Measurements from ENCODE around the gene CRBN. TPM values are rescaled to one million over a fixed set of nuclear protein-coding genes. Genes with fewer than 3 reads are reported as not detected.

CRBN gene
- total and polyA plus RNA-seq, 2 experiments from 2014 or later: 41.1 to 69.6 TPM

GRCh38 chr3:3192286-3192675 lies 12.8 kb upstream of the CRBN start:
- TF ChIP-seq EZH2 (IDR thresholded peaks at IDR 0.05; ENCODE audit: insufficient read depth, poor library complexity, severe bottlenecking) (no peak), EZH2phosphoT487 (IDR thresholded peaks at IDR 0.05; ENCODE audit: insufficient read depth, low read depth) (no peak)
- Histone ChIP-seq H3K79me2 (ENCODE audit: insufficient read depth) (no peaks in the 10 kb centered on the region), H3K27ac (no peak overlapping the region), H3F3A (ENCODE audit: insufficient read depth) (no peaks in the 10 kb centered on the region), H3K4me2 (ENCODE audit: unreplicated experiment) (no peak overlapping the region), H2AFZ (no peak overlapping the region), H3K9ac (no peak overlapping the region), H3K9me2 (ENCODE audit: insufficient read depth) (no peaks in the 10 kb centered on the region), H3K4me3 (no peak overlapping the region), H3K4me1 (ENCODE audit: insufficient read depth) (no peaks in the 10 kb centered on the region), H3K9me3 (ENCODE audit: low read depth) (no peaks in the 10 kb centered on the region), H3K36me3 (ENCODE audit: low read depth) (no peaks in the 10 kb centered on the region), H3K27me3 (replicated peaks; ENCODE audit: insufficient read depth) (no peaks in the 10 kb centered on the region), H4K20me1 (ENCODE audit: insufficient read depth) (no peaks in the 10 kb centered on the region)
- no peak for DNase-seq
- 3 to 8% methylated on average over 2 of the region's 2 CpGs for WGBS, 2 experiments (ENCODE audit: low coverage in 1 of 2, low lambda C conversion rate in 2 of 2, missing lambda C conversion rate in 2 of 2)
- in situ Hi-C loops (cut with MboI): no loop called here

- in situ Hi-C loops (cut with MboI): no loop called here
- no peaks in the 10 kb centered on the region for H3K79me2 ChIP-seq (ENCODE audit: insufficient read depth)
- H3K36me3 ChIP-seq (ENCODE audit: low read depth): no peaks in the 10 kb centered on the region
- H3K9me2 ChIP-seq (ENCODE audit: insufficient read depth): no peaks in the 10 kb centered on the region
- H3K4me3 ChIP-seq: no peak overlapping the region
- H2AFZ ChIP-seq: peak overlapping the region; percentile 11; the same call in 1 of the 2 replicates
- H3K27me3 ChIP-seq (replicated peaks; ENCODE audit: insufficient read depth): no peaks in the 10 kb centered on the region
- no peaks in the 10 kb centered on the region for H3K9me3 ChIP-seq (ENCODE audit: low read depth)
- 23 to 25% methylated on average over 4 of the region's 4 CpGs for WGBS, 2 experiments (ENCODE audit: low coverage in 1 of 2, low lambda C conversion rate in 2 of 2, missing lambda C conversion rate in 2 of 2)
- no peaks in the 10 kb centered on the region for H4K20me1 ChIP-seq (ENCODE audit: insufficient read depth)
- no peak for DNase-seq
- H3K4me1 ChIP-seq (ENCODE audit: insufficient read depth): no peaks in the 10 kb centered on the region
- no peak overlapping the region for H3K27ac ChIP-seq
- no peak overlapping the region for H3K4me2 ChIP-seq (ENCODE audit: unreplicated experiment)
- no peak overlapping the region for H3K9ac ChIP-seq
- no peaks in the 10 kb centered on the region for H3F3A ChIP-seq (ENCODE audit: insufficient read depth)
- TF ChIP-seq EZH2 (IDR thresholded peaks at IDR 0.05; ENCODE audit: insufficient read depth, poor library complexity, severe bottlenecking): no peak
- TF ChIP-seq EZH2phosphoT487 (IDR thresholded peaks at IDR 0.05; ENCODE audit: insufficient read depth, low read depth): no peak
Measured at GRCh38 chr3:3191675-3192285, 12.3 kb upstream of the CRBN start.

- no peak overlapping the region for H3K4me3 ChIP-seq
- no peaks in the 10 kb centered on the region for H3K9me2 ChIP-seq (ENCODE audit: insufficient read depth)
- in situ Hi-C loops (cut with MboI): no loop called here
- no peak overlapping the region for H3K27ac ChIP-seq
- DNase-seq: no peak
- TF ChIP-seq EZH2phosphoT487 (IDR thresholded peaks at IDR 0.05; ENCODE audit: insufficient read depth, low read depth) (no peak), EZH2 (IDR thresholded peaks at IDR 0.05; ENCODE audit: insufficient read depth, poor library complexity, severe bottlenecking) (no peak)
- H3K4me2 ChIP-seq (ENCODE audit: unreplicated experiment): no peak overlapping the region
- no peak overlapping the region for H3K9ac ChIP-seq
- 36 to 52% methylated on average over 1 of the region's 1 CpG for WGBS, 2 experiments (ENCODE audit: low coverage in 1 of 2, low lambda C conversion rate in 2 of 2, missing lambda C conversion rate in 2 of 2)
- no peaks in the 10 kb centered on the region for H4K20me1 ChIP-seq (ENCODE audit: insufficient read depth)
- no peak overlapping the region for H2AFZ ChIP-seq
- H3K79me2 ChIP-seq (ENCODE audit: insufficient read depth): no peaks in the 10 kb centered on the region
- no peaks in the 10 kb centered on the region for H3K4me1 ChIP-seq (ENCODE audit: insufficient read depth)
- no peaks in the 10 kb centered on the region for H3K36me3 ChIP-seq (ENCODE audit: low read depth)
- H3F3A ChIP-seq (ENCODE audit: insufficient read depth): no peaks in the 10 kb centered on the region
- no peaks in the 10 kb centered on the region for H3K27me3 ChIP-seq (replicated peaks; ENCODE audit: insufficient read depth)
- no peaks in the 10 kb centered on the region for H3K9me3 ChIP-seq (ENCODE audit: low read depth)
Measured at GRCh38 chr3:3189961-3190360, 10.5 kb upstream of the CRBN start.

GRCh38 chr3:3189102-3189727 lies 9.7 kb upstream of the CRBN start:
- H3F3A ChIP-seq (ENCODE audit: insufficient read depth): no peaks in the 10 kb centered on the region
- no peaks in the 10 kb centered on the region for H4K20me1 ChIP-seq (ENCODE audit: insufficient read depth)
- no peak overlapping the region for H3K9ac ChIP-seq
- in situ Hi-C loops (cut with MboI): no loop called here
- no peak overlapping the region for H3K27ac ChIP-seq
- no peak for TF ChIP-seq EZH2 (IDR thresholded peaks at IDR 0.05; ENCODE audit: insufficient read depth, poor library complexity, severe bottlenecking)
- TF ChIP-seq EZH2phosphoT487 (IDR thresholded peaks at IDR 0.05; ENCODE audit: insufficient read depth, low read depth): no peak
- no peak overlapping the region for H3K4me2 ChIP-seq (ENCODE audit: unreplicated experiment)
- H3K27me3 ChIP-seq (replicated peaks; ENCODE audit: insufficient read depth): no peaks in the 10 kb centered on the region
- H3K79me2 ChIP-seq (ENCODE audit: insufficient read depth): no peaks in the 10 kb centered on the region
- DNase-seq: no peak
- H2AFZ ChIP-seq: no peak overlapping the region
- H3K4me3 ChIP-seq: no peak overlapping the region
- H3K4me1 ChIP-seq (ENCODE audit: insufficient read depth): no peaks in the 10 kb centered on the region
- no peaks in the 10 kb centered on the region for H3K9me3 ChIP-seq (ENCODE audit: low read depth)
- H3K36me3 ChIP-seq (ENCODE audit: low read depth): no peaks in the 10 kb centered on the region
- WGBS, 2 experiments (ENCODE audit: low coverage in 1 of 2, low lambda C conversion rate in 2 of 2, missing lambda C conversion rate in 2 of 2): 25 to 28% methylated on average over 1 of the region's 1 CpG
- no peaks in the 10 kb centered on the region for H3K9me2 ChIP-seq (ENCODE audit: insufficient read depth)
